Fibroblast of the aortic adventitia (primary cell): ENCODE data around the gene CST1. TPM values are rescaled to one million over a fixed set of nuclear protein-coding genes. Genes with fewer than 3 reads are reported as not detected.
"Not testable (repeated sequence)": the region's sequence is repeated elsewhere in the genome, so short reads cannot be mapped to it uniquely, and the experiment has no call there.

ENCODE experiments used
- DNase-seq: peaks from one replicate; pipeline ENCODE4 v3.0.0-alpha.2; 2010; ENCODE audit warnings: low read depth
- H3K4me3 ChIP-seq: 2 replicates; pipeline ENCODE4 v1.5.1; 2011; ENCODE audit warnings: low read depth, mild to moderate bottlenecking, control low read depth, low read length, moderate library complexity
- CTCF ChIP-seq: IDR thresholded peaks from 2 replicates; pipeline ENCODE4 v1.5.1; 2011; ENCODE audit warnings: mild to moderate bottlenecking, low read length, control low read depth, inconsistent platforms; ENCODE audit not compliant: insufficient read depth
- total RNA-seq: library from RNA; depleted of rRNA; stranded (reverse); fragments of >200 nt; gene quantifications from 2 replicates; pipeline ENCODE4 v1.2.3, GENCODE V29; 2012; ENCODE audit warnings: low replicate concordance

Gene CST1
- total RNA-seq, 1 donor, result 0.63 TPM

- H3K4me3 ChIP-seq, result no peak overlapping the region
- DNase-seq, result no peak
- no peak for TF ChIP-seq CTCF
These were observed 2.9 kb upstream of the CST1 start for GRCh38 chr20:23753589-23753988.

- no peak for DNase-seq
These were observed 2.4 kb upstream of the CST1 start for GRCh38 chr20:23753194-23753548.

GRCh38 chr20:23752481-23753193 is 1.9 kb upstream of the CST1 start:
- no peak overlapping the region for H3K4me3 ChIP-seq
- no peak for TF ChIP-seq CTCF
- no peak for DNase-seq

More at GRCh38 chr20:23753194-23753548, 2.4 kb upstream of the CST1 start:
- TF ChIP-seq CTCF, result no peak
- H3K4me3 ChIP-seq, result no peak overlapping the region

GRCh38 chr20:23752019-23752418 is 1.3 kb upstream of the CST1 start:
- TF ChIP-seq CTCF, result no peak
- no peak overlapping the region for H3K4me3 ChIP-seq
- DNase-seq, result no peak

GRCh38 chr20:23749746-23750145 is 989 bp downstream of the CST1 start:
- no peak overlapping the region for H3K4me3 ChIP-seq
- no peak for TF ChIP-seq CTCF
- DNase-seq, result no peak

GRCh38 chr20:23748975-23749374 is 1.8 kb downstream of the CST1 start:
- H3K4me3 ChIP-seq, DNase-seq: not testable (repeated sequence)

- DNase-seq, H3K4me3 ChIP-seq: not testable (repeated sequence)
These were observed 3.2 kb downstream of the CST1 start for GRCh38 chr20:23747551-23747950.

- H3K4me3 ChIP-seq, DNase-seq: not testable (repeated sequence)
These were observed 3.6 kb downstream of the CST1 start for GRCh38 chr20:23747092-23747491.

- H3K4me3 ChIP-seq, result no peak overlapping the region
- DNase-seq, result no peak
- no peak for TF ChIP-seq CTCF
These were observed 4.4 kb downstream of the CST1 start for GRCh38 chr20:23746321-23746720.
